CD8-positive, alpha-beta memory T cell (primary cell): ENCODE results near the gene TMEM242. TPM values are rescaled to one million over a fixed set of nuclear protein-coding genes. Genes with fewer than 3 reads are reported as not detected.

Experiments
- CTCF ChIA-PET: fragments of 350-600 bp; sonication (Branson Sonifier 250); formaldehyde crosslinking; loops from one replicate; lab custom pipeline; 2021; ENCODE audit warnings: antibody characterized with exemption; lab: Charles Lee
- POLR2A ChIA-PET: fragments of 350-600 bp; sonication (Branson Sonifier 250); formaldehyde crosslinking; loops from one replicate; lab custom pipeline; 2021; ENCODE audit warnings: antibody characterized with exemption; lab: Charles Lee
- DNase-seq, 5 donors: peaks; one replicate each; pipeline versions ENCODE4 v3.0.0 to v3.0.0-alpha.2; 2020 to 2022; ENCODE audit warnings: mixed read lengths in 1 of 5
- H3K27ac ChIP-seq: one replicate; pipeline ENCODE4 v1.7.0; 2013; ENCODE audit warnings: low read depth, mild to moderate bottlenecking, low read length, moderate library complexity
- H3K27me3 ChIP-seq: 2 replicates; pipeline ENCODE4 v1.7.0; 2013; ENCODE audit warnings: low read length, mild to moderate bottlenecking; ENCODE audit not compliant: insufficient read depth, poor library complexity, severe bottlenecking
- H3K36me3 ChIP-seq: 2 replicates; pipeline ENCODE4 v1.7.0; 2013; ENCODE audit warnings: mild to moderate bottlenecking, low read length, moderate library complexity; ENCODE audit not compliant: insufficient read depth
- H3K4me1 ChIP-seq: 2 replicates; pipeline ENCODE4 v1.7.0; 2013; ENCODE audit warnings: mild to moderate bottlenecking, low read length, moderate library complexity; ENCODE audit not compliant: insufficient read depth
- H3K4me3 ChIP-seq: 2 replicates; pipeline ENCODE4 v1.7.0; 2013; ENCODE audit warnings: mild to moderate bottlenecking, low read length
- H3K9me3 ChIP-seq: 2 replicates; pipeline ENCODE4 v1.7.0; 2013; ENCODE audit warnings: mild to moderate bottlenecking, low read length
- H3K27ac Mint-ChIP-seq, 8 donors: one replicate each; pipeline ENCODE4 v1.8.0; 2020 to 2021; ENCODE audit warnings: mixed read lengths in 8 of 8, mild to moderate bottlenecking in 6 of 8, inconsistent platforms in 3 of 8, moderate library complexity in 3 of 8
- H3K27me3 Mint-ChIP-seq, 2 donors: one replicate each; pipeline ENCODE4 v1.8.0; 2020 to 2021; ENCODE audit warnings: mixed read lengths in 2 of 2, mild to moderate bottlenecking in 1 of 2, moderate library complexity in 1 of 2
- H3K36me3 Mint-ChIP-seq, 3 donors: one replicate each; pipeline ENCODE4 v1.8.0; 2020 to 2021; ENCODE audit warnings: mixed read lengths in 3 of 3, inconsistent platforms in 1 of 3, mild to moderate bottlenecking in 1 of 3
- H3K4me1 Mint-ChIP-seq, 3 donors: one replicate each; pipeline ENCODE4 v1.8.0; 2020 to 2021; ENCODE audit warnings: mixed read lengths in 3 of 3, inconsistent platforms in 1 of 3, mild to moderate bottlenecking in 1 of 3
- H3K4me3 Mint-ChIP-seq, 7 donors: one replicate each; pipeline ENCODE4 v1.8.0; 2020 to 2021; ENCODE audit warnings: mixed read lengths in 7 of 7, mild to moderate bottlenecking in 6 of 7, moderate library complexity in 4 of 7, inconsistent platforms in 2 of 7
- H3K9me3 Mint-ChIP-seq, 5 donors: one replicate each; pipeline ENCODE4 v1.8.0; 2020 to 2022; ENCODE audit warnings: mixed read lengths in 5 of 5, mild to moderate bottlenecking in 3 of 5, moderate library complexity in 2 of 5, inconsistent platforms in 1 of 5
- polyA plus RNA-seq: library from polyadenylated mRNA; unstranded; fragments of 300-500 nt; fragmentation: Illumina TruSeq; gene quantifications from one replicate; pipeline ENCODE4 v1.2.3, GENCODE V29; 2021
- total RNA-seq, 2 experiments: library from RNA; stranded (reverse); gene quantifications; one replicate each; pipeline ENCODE4 v1.2.3, GENCODE V29; 2021

Gene TMEM242
- total and polyA plus RNA-seq, 3 experiments from 2014 or later = 11.0 to 12.1 (median 11.9) TPM

DNA sequence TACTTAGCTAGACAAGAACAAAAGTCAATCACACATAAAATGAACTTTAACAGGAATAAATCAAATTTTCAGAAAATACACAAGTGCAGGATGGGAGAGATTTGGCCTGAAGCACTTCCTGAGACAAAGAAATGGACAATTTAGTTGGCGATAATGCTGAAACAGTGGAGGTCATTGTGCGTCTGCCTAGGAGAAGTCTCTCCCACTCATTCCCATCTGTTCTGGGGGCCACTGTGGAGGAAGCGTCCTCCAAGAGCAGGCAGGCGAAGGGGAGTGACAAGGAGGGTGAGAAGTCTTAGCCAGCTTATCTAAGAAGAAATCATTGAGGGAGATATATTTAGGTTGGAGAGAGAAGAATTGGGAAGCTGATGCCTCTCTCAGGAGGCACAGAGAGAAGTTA lies 10.2 kb upstream of the TMEM242 start:
- DNase-seq = no peak
- Histone ChIP-seq H3K4me3 (no peak overlapping the region), H3K27ac (no peak overlapping the region), H3K4me1 (no peaks in the 10 kb centered on the region), H3K27me3 (no peaks in the 10 kb centered on the region), H3K36me3 (no peaks in the 10 kb centered on the region), H3K9me3 (no peaks in the 10 kb centered on the region)
- H3K4me1 Mint-ChIP-seq = peaks cover 0 to under 1% (median 0%) of the 10 kb centered on the region in 3 donors
- ChIA-PET POLR2A (no interaction called here), CTCF (interaction anchor here (1.1 to 2.7 kb wide), 4 partner anchors 10 to 202 kb away, joined by 3 to 8 read pairs (median 6); partner anchors contain the start of gene TMEM242)
- H3K4me3 Mint-ChIP-seq = no peak overlapping the region
- H3K36me3 Mint-ChIP-seq = no peaks in the 10 kb centered on the region
- no peak overlapping the region for H3K27ac Mint-ChIP-seq
- H3K9me3 Mint-ChIP-seq = no peaks in the 10 kb centered on the region
- peaks cover 30 to 69% of the 10 kb centered on the region in 2 donors for H3K27me3 Mint-ChIP-seq

DNA sequence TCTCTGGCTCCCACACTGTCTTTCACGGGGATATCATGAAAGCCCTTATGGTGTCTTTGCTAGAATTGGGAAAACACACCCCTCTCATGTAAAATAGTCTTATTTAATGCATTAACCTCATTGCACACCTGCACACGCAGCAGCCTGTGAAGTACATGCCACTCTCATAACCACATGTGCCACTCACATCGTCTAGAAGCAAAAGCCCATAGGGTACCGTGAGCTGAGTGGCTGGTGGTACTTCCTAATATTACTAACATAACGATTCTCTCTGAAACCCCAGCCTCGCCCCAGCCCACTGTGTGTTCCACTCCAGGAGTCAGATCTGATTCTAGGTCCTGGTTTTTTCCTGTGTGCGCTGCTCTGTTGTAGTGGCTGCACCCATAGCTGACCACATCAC lies 9.5 kb upstream of the TMEM242 start:
- no peak for DNase-seq
- Mint-ChIP-seq H3K9me3 (no peaks in the 10 kb centered on the region), H3K27ac (no peak overlapping the region), H3K36me3 (no peaks in the 10 kb centered on the region), H3K27me3 (peaks cover 27 to 75% of the 10 kb centered on the region in 2 donors), H3K4me3 (no peak overlapping the region), H3K4me1 (peaks cover 0 to 4% (median 0%) of the 10 kb centered on the region in 3 donors)
- ChIA-PET POLR2A (no interaction called here), CTCF (interaction anchor here (1.1 to 2.7 kb wide), 3 partner anchors 9 to 202 kb away, joined by 3 to 8 read pairs (median 7); partner anchors contain the start of gene TMEM242)
- no peaks in the 10 kb centered on the region for H3K27me3 ChIP-seq
- H3K36me3 ChIP-seq = no peaks in the 10 kb centered on the region
- H3K27ac ChIP-seq = no peak overlapping the region
- no peak overlapping the region for H3K4me3 ChIP-seq
- H3K4me1 ChIP-seq = no peaks in the 10 kb centered on the region
- no peaks in the 10 kb centered on the region for H3K9me3 ChIP-seq

DNA sequence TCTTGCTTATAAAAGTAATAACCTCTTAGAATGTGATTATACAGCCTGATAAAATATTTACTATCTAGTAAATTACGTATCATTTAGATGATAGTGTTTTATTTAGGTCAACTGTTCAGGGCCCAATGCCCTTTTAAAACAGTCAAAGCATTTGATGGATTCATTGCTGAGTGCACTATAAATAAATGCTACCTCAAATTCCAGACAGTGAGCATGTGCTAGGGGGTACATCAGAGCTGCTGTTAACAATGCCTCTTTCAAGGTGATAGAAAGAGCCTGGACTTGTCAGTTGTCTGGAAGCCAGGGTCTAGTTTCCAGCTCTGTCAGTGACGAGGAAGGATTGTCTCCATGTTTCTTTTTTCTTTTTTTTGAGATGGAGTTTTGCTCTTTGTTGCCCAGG lies 7.5 kb upstream of the TMEM242 start:
- H3K4me3 ChIP-seq = no peak overlapping the region
- POLR2A ChIA-PET = no interaction called here

DNA sequence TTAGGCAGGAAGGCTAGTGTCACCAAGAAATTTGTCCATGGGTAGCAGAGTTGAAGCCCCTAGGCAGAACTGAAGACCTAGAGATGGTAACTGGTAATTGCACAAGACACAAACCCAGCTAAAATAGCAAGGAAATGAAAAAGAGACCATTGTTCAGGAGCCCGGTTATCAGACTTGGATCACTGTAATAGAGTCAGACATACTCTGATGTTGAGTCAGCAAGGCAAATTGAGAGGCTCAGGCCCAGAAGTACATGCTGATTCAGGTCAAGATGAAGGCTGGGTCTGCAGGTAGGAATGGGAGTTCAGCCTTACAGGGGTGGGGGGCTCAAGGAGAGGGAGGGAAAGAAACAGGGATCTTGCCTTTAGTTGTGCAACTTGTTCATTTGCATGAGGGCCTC lies 6.5 kb upstream of the TMEM242 start:
- H3K36me3 Mint-ChIP-seq = no peaks in the 10 kb centered on the region
- Histone ChIP-seq H3K9me3 (no peaks in the 10 kb centered on the region), H3K36me3 (no peaks in the 10 kb centered on the region), H3K4me1 (no peaks in the 10 kb centered on the region), H3K27ac (no peak overlapping the region), H3K27me3 (no peaks in the 10 kb centered on the region), H3K4me3 (no peak overlapping the region)
- peaks cover 17 to 72% of the 10 kb centered on the region in 2 donors for H3K27me3 Mint-ChIP-seq
- ChIA-PET POLR2A (no interaction called here), CTCF (no interaction called here)
- DNase-seq = no peak
- peaks cover 0 to 4% (median 2%) of the 10 kb centered on the region in 3 donors for H3K4me1 Mint-ChIP-seq
- H3K27ac Mint-ChIP-seq = no peak overlapping the region
- H3K4me3 Mint-ChIP-seq = no peak overlapping the region
- H3K9me3 Mint-ChIP-seq = no peaks in the 10 kb centered on the region

More for the DNA sequence above, 7.5 kb upstream of the TMEM242 start:
- CTCF ChIA-PET = no interaction called here
- Mint-ChIP-seq H3K27me3 (peaks cover 21 to 73% of the 10 kb centered on the region in 2 donors), H3K4me1 (peaks cover 0 to 4% (median 0%) of the 10 kb centered on the region in 3 donors), H3K4me3 (no peak overlapping the region), H3K27ac (no peak overlapping the region), H3K36me3 (no peaks in the 10 kb centered on the region), H3K9me3 (no peaks in the 10 kb centered on the region)
- Histone ChIP-seq H3K9me3 (no peaks in the 10 kb centered on the region), H3K4me1 (no peaks in the 10 kb centered on the region), H3K36me3 (no peaks in the 10 kb centered on the region), H3K27ac (no peak overlapping the region), H3K27me3 (no peaks in the 10 kb centered on the region)
- no peak for DNase-seq

DNA sequence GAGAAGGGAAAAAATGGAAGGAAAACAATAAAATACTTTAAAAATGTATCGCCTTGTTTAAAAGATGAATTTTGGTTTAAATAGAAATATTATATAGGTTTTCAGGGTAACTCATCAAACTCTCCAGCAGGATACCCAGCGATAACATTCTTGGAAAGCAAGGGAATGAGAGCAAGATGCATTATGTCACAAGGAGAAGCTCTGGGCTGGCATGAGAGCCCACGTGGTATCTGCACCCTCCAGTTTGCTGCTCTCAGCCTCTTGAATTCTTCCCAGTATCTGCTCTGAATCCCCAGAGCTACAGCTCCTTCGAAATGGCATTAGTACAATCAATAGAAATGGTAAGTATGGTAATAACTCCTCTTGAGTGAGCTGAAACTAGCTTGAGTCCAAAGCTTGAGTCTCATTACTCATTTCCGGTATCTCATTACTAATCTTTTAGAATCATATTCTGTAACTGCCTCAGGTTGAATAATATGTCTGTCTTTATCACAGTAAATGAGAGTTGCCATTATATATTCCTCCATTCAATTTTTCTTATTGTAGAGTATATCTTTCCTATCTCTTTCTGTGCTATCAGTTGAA lies 4.9 kb upstream of the TMEM242 start:
- Histone ChIP-seq H3K36me3 (no peaks in the 10 kb centered on the region), H3K9me3 (no peaks in the 10 kb centered on the region), H3K27ac (no peak overlapping the region), H3K4me3 (no peak overlapping the region), H3K4me1 (no peaks in the 10 kb centered on the region), H3K27me3 (no peaks in the 10 kb centered on the region)
- Mint-ChIP-seq H3K4me1 (peaks cover 6 to 10% (median 7%) of the 10 kb centered on the region in 3 donors), H3K4me3 (peak overlapping the region in 1 of 7 donors; percentile 34), H3K27ac (no peak overlapping the region), H3K36me3 (peaks cover 0 to 5% (median 0%) of the 10 kb centered on the region in 3 donors), H3K27me3 (peaks cover 16 to 61% of the 10 kb centered on the region in 2 donors), H3K9me3 (no peaks in the 10 kb centered on the region)
- CTCF ChIA-PET = interaction anchor here (1.0 kb wide), 1 partner anchor 14 kb away, joined by 4 read pairs; no protein-coding TSS in a partner anchor
- DNase-seq = no peak
- POLR2A ChIA-PET = interaction anchor here (0.7 kb wide), 1 partner anchor 312 kb away, joined by 3 read pairs; no protein-coding TSS in a partner anchor

DNA sequence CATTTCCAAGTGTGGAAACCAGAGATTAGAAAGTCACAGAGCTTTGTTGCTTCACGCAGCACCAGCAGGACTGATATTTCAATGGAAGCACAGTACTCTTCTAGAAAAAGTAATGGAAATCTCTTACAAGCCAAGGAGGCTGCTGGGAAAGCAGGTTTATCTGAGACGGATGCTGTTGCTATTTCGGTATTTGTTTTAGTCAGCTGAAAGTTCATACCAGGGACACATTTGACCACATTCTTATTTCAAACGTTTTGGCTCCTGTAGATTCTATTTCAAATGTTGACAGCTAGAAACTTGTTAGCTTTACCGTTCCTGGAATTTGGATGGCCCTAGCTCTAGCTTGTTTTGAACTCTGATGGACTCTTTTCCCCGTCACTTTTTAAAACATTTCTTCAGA lies 3.7 kb upstream of the TMEM242 start:
- ChIA-PET CTCF (interaction anchor here (2.8 to 3.6 kb wide), 2 partner anchors 9 to 12 kb away, joined by 13 read pairs; no protein-coding TSS in a partner anchor), POLR2A (no interaction called here)
- Histone ChIP-seq H3K4me1 (peaks cover 7% of the 10 kb centered on the region), H3K9me3 (no peaks in the 10 kb centered on the region), H3K4me3 (no peak overlapping the region), H3K27me3 (no peaks in the 10 kb centered on the region), H3K27ac (no peak overlapping the region), H3K36me3 (no peaks in the 10 kb centered on the region)
- DNase-seq = no peak
- Mint-ChIP-seq H3K4me1 (peaks cover 12 to 19% (median 15%) of the 10 kb centered on the region in 3 donors), H3K27ac (no peak overlapping the region), H3K36me3 (peaks cover 0 to 10% (median 0%) of the 10 kb centered on the region in 3 donors), H3K9me3 (no peaks in the 10 kb centered on the region), H3K27me3 (peaks cover 9 to 52% of the 10 kb centered on the region in 2 donors), H3K4me3 (no peak overlapping the region)

DNA sequence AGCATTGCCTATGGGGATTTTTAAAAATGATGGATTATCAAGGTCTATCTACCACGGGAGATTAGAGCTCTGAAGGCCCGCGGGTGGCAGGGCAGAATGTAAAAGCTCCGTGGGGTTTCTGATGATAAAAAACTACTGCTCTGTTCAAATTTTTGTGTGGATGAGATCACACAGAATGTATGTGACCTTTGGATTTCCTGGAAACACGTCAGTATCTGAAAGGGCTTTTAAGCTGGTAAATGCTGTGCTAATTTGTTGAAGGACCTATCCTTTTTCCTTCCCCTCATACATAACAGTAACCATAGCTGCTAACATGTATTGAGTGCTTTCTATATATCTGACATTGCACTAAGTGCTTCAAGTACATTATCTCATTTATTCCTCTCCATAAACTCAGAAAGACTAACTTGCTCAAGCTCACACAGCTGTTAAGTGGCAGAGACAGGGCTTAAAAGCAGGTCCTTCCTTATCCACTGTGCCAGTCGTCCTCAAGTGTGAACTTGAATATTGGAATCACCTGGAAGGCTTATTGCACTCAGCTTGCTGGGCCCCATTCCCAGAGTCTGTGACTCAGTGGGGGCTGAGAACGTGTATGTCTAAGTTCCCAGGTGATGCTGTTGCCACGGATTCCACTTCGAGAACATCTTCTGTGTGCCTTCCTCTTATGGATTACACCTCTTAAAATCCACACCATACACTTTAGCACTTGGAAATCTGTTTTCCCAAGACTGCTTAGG lies 1.9 kb upstream of the TMEM242 start:
- ChIA-PET POLR2A (no interaction called here), CTCF (interaction anchor here (0.6 to 3.6 kb wide), 4 partner anchors 10 to 458 kb away, joined by 3 to 13 read pairs (median 8); no protein-coding TSS in a partner anchor)
- Histone ChIP-seq H3K4me1 (peaks cover 7% of the 10 kb centered on the region), H3K27ac (no peak overlapping the region), H3K4me3 (no peak overlapping the region), H3K27me3 (no peaks in the 10 kb centered on the region), H3K9me3 (no peaks in the 10 kb centered on the region), H3K36me3 (no peaks in the 10 kb centered on the region)
- H3K27ac Mint-ChIP-seq = peak overlapping the region in 1 of 8 donors; percentile 14
- peaks cover 6 to 41% of the 10 kb centered on the region in 2 donors for H3K27me3 Mint-ChIP-seq
- H3K4me1 Mint-ChIP-seq = peaks cover 15 to 25% (median 21%) of the 10 kb centered on the region in 3 donors
- H3K4me3 Mint-ChIP-seq = peak overlapping the region; percentile 10 to 82 (median 34)
- no peak for DNase-seq
- no peaks in the 10 kb centered on the region for H3K9me3 Mint-ChIP-seq
- peaks cover 0 to 15% (median 0%) of the 10 kb centered on the region in 3 donors for H3K36me3 Mint-ChIP-seq
